Spleen (tissue), 11 donors: Measurements from ENCODE around the gene PIKFYVE. TPM values are rescaled to one million over a fixed set of nuclear protein-coding genes. Genes with fewer than 3 reads are reported as not detected.

ENCODE experiments used
- DNase-seq: peaks from one replicate; pipeline ENCODE4 v3.0.0-alpha.2; 2020
- H3K27ac ChIP-seq, 8 donors: fragments of 200-600 bp; sonication (generic) in 7 of 8; 1 replicate in 4 of 8; 2 replicates in 4 of 8; pipeline versions ENCODE4 v1.5.0 to v1.8.0; 2016 to 2021; ENCODE audit warnings: inconsistent platforms in 4 of 8, mild to moderate bottlenecking in 4 of 8, moderate library complexity in 1 of 8
- H3K27me3 ChIP-seq, 7 donors: fragments of 200-600 bp; sonication (generic) in 6 of 7; replicated peaks in 1 of 7; 1 replicate in 4 of 7; 2 replicates in 3 of 7; pipeline versions ENCODE4 v1.5.0 to v1.8.0; 2016 to 2021; ENCODE audit warnings: inconsistent platforms in 3 of 7, mild to moderate bottlenecking in 1 of 7
- H3K36me3 ChIP-seq, 6 donors: fragments of 200-600 bp; sonication (generic) in 5 of 6; 1 replicate in 4 of 6; 2 replicates in 2 of 6; pipeline versions ENCODE4 v1.5.0 to v1.8.0; 2016 to 2021; ENCODE audit warnings: inconsistent platforms in 2 of 6
- H3K4me1 ChIP-seq, 6 donors: fragments of 200-600 bp; sonication (generic) in 5 of 6; 1 replicate in 3 of 6; 2 replicates in 3 of 6; pipeline versions ENCODE4 v1.5.0 to v1.8.0; 2016 to 2021; ENCODE audit warnings: inconsistent platforms in 3 of 6
- H3K4me3 ChIP-seq, 8 donors: fragments of 200-600 bp; sonication (generic) in 7 of 8; 1 replicate in 4 of 8; 2 replicates in 4 of 8; pipeline versions ENCODE4 v1.5.0 to v1.8.0; 2016 to 2021; ENCODE audit warnings: inconsistent platforms in 4 of 8, mild to moderate bottlenecking in 4 of 8, moderate library complexity in 2 of 8
- H3K9me3 ChIP-seq, 8 donors: fragments of 200-600 bp; sonication (generic) in 7 of 8; 1 replicate in 4 of 8; 2 replicates in 4 of 8; pipeline versions ENCODE4 v1.5.0 to v1.8.0; 2016 to 2021; ENCODE audit warnings: inconsistent platforms in 4 of 8
- POLR2A ChIP-seq, 3 donors: fragments of 450-650 bp; IDR thresholded peaks; one replicate each; pipeline ENCODE4 v1.5.1; 2017; ENCODE audit warnings: antibody characterized with exemption in 3 of 3, mild to moderate bottlenecking in 1 of 3
- POLR2AphosphoS5 ChIP-seq, 3 donors: sonication (generic); formaldehyde crosslinking; IDR thresholded peaks; one replicate each; pipeline ENCODE4 v1.5.1; 2017; ENCODE audit warnings: antibody characterized with exemption in 3 of 3
- WGBS, 5 donors: extraction: QIAGEN DNeasy Blood & Tissue Kit in 3 of 5; methylation state at CpG; one replicate each; pipeline versions ENCODE4 v1.1.5 to v1.1.7; 2013 to 2018; 5-methylcytosine and 5-hydroxymethylcytosine counted together
- intact Hi-C: fragments of 100-400 bp; cut with DNase I; formaldehyde crosslinking; loops from one replicate; pipeline ENCODE4 v1.15.0; 2023; ENCODE audit warnings: low total_unique reads
- polyA plus RNA-seq, 3 donors: library from polyadenylated mRNA; stranded (reverse); fragments of 200-250 nt; gene quantifications; one replicate each; pipeline ENCODE4 v1.2.1, GENCODE V29; 2013
- total RNA-seq, 7 donors: library from RNA; depleted of rRNA in 3 of 7; stranded (reverse); fragments of >200 nt in 3 of 7; fragmentation: NEBNext Ultra II Directional in 4 of 7; extraction: Animal tissue kit (Norgen Biotek cat#: 25700) in 4 of 7; gene quantifications; one replicate each; pipeline versions ENCODE4 v1.1.0 to v1.2.1, GENCODE V29; 2016 to 2021
- TF ChIP-seq, protein P1 (sequence below), 11 experiments: fragments of 200-600 bp in 7 of 11; fragments of 450-650 bp in 4 of 11; sonication (generic) in 4 of 11; IDR thresholded peaks in 8 of 11; conservative IDR thresholded peaks in 3 of 11; 1 replicate in 7 of 11; 2 replicates in 4 of 11; pipeline versions ENCODE4 v1.4.0 to v1.8.0; 2016 to 2021; ENCODE audit warnings: antibody characterized with exemption in 11 of 11, inconsistent platforms in 4 of 11, mild to moderate bottlenecking in 1 of 11
- donor health status: healthy with polysubstance abuse.
- donor health status: DM: no; HTN: no; CAD: no; lungs with moderate emphysema.
- donor health status: DM: no; HTN: no; CAD: no.
- donor health status: Bipolar disorder and iron deficiency.
- donor health status: healthy.
- donor health status: DM: no; HTN: no; CAD: no.
- donor health status: DM: yes; HTN: yes; CAD: no.

PIKFYVE gene
- total and polyA plus RNA-seq, 10 donors: 7.3 to 68.7 (median 52.7) TPM

DNA sequence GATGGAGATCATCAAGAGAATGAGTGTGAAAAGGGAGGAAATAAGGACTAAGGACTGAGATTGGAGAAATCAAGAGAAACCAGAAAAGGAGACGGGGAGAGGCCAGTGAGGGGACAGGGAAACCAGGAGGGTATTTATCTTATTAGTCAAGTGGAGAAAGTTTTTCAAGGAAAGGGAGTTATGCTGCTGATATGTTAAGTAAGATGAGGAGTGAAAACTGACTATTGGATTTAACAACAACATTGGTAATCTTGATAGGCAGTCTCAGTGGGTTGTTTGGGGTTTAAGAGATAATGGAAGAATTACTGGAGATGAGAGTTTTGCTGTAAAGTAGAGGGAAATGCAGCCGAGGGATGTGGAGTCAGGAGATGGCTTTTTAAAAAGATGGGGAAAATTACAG is 30.6 kb downstream of the PIKFYVE start:
- Histone ChIP-seq H3K4me3 (no peak overlapping the region), H3K4me1 (peaks cover 0 to 46% (median 18%) of the 10 kb centered on the region in 6 donors), H3K9me3 (no peaks in the 10 kb centered on the region), H3K27ac (no peak overlapping the region), H3K36me3 (peaks cover 0 to 86% (median 32%) of the 10 kb centered on the region in 6 donors), H3K27me3 (no peaks in the 10 kb centered on the region)
- WGBS, 5 donors: 93 to 97% (median 96%) methylated on average over 2 of the region's 2 CpGs
- intact Hi-C loops: loop anchor here (10.0 kb wide), 1 partner anchor 48 kb away; no protein-coding TSS in a partner anchor
- DNase-seq: no peak
- TF ChIP-seq, protein P1, sequence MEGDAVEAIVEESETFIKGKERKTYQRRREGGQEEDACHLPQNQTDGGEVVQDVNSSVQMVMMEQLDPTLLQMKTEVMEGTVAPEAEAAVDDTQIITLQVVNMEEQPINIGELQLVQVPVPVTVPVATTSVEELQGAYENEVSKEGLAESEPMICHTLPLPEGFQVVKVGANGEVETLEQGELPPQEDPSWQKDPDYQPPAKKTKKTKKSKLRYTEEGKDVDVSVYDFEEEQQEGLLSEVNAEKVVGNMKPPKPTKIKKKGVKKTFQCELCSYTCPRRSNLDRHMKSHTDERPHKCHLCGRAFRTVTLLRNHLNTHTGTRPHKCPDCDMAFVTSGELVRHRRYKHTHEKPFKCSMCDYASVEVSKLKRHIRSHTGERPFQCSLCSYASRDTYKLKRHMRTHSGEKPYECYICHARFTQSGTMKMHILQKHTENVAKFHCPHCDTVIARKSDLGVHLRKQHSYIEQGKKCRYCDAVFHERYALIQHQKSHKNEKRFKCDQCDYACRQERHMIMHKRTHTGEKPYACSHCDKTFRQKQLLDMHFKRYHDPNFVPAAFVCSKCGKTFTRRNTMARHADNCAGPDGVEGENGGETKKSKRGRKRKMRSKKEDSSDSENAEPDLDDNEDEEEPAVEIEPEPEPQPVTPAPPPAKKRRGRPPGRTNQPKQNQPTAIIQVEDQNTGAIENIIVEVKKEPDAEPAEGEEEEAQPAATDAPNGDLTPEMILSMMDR (IDR thresholded peaks at IDR 0.05 in 8 of 11, conservative IDR thresholded peaks at IDR 0.05 in 3 of 11): no peak
- TF ChIP-seq POLR2A (IDR thresholded peaks at IDR 0.05) (no peak), POLR2AphosphoS5 (IDR thresholded peaks at IDR 0.05) (no peak)

DNA sequence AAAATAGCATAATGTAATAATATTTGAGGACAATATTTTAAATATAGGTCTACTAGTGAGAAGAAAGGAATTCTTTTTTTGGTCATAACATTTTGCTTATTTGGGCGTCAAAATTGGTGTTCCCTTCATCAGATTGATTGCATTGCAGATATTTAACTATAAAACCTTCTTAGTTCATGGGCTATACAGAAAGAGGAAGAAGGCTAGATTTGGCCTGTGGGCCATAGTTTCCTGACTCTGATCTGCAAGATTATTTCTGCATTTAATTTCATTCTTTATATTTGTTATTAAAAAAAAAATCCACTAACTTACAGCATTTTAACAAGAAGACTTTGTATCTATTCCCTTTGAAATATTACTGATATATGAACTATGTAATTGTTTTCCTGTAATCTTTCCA is 31.9 kb downstream of the PIKFYVE start:
- DNase-seq: no peak
- intact Hi-C loops: loop anchor here (10.0 kb wide), 1 partner anchor 47 kb away; no protein-coding TSS in a partner anchor
- Histone ChIP-seq H3K9me3 (no peaks in the 10 kb centered on the region), H3K27me3 (no peaks in the 10 kb centered on the region), H3K4me1 (peaks cover 0 to 46% (median 16%) of the 10 kb centered on the region in 6 donors), H3K4me3 (no peak overlapping the region), H3K36me3 (peaks cover 0 to 87% (median 45%) of the 10 kb centered on the region in 6 donors), H3K27ac (no peak overlapping the region)
- TF ChIP-seq, protein P1 (IDR thresholded peaks at IDR 0.05 in 8 of 11, conservative IDR thresholded peaks at IDR 0.05 in 3 of 11): no peak
- no peak for TF ChIP-seq POLR2A (IDR thresholded peaks at IDR 0.05)
- no peak for TF ChIP-seq POLR2AphosphoS5 (IDR thresholded peaks at IDR 0.05)
- 39 to 75% (median 61%) methylated on average over 1 of the region's 1 CpG for WGBS, 5 donors

DNA sequence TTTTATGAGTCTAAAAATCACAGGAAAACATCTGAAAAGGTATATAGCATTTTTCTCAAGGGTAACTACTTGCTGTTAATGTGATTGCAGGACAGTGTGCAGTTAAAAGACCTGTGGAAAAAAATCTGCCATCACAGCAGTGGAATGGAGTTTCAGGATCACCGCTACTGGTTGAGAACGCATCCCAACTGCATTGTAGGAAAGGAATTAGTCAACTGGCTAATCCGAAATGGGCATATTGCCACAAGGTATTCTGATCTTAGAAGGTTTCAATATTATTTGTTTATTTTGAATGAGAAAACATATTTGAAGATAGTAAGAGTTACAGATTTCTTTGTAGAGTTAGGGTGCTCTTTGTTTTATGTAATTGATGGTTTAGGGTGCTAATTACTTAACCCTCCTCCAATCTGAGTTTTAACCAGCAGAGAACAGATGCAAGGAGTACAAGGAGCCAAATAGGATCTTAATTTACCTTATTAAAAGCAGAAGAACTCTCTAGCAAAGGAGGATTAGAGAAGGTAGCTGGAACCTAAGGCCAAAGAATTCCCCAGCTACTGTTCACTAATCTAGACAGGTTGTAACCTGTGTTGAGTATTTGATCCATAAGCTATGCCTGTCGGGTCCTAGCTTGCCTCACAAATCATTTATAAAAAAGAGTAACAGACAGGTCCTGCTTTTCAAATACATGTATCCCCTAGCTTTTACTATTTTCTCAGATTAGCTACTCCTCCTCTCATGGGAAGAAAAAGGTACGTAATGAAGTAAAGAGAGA is 35.0 kb downstream of the PIKFYVE start:
- no peaks in the 10 kb centered on the region for H3K27me3 ChIP-seq
- peaks cover 0 to 89% (median 70%) of the 10 kb centered on the region in 6 donors for H3K36me3 ChIP-seq
- intact Hi-C loops: no loop called here
- no peak for TF ChIP-seq POLR2A (IDR thresholded peaks at IDR 0.05)
- no peak for TF ChIP-seq POLR2AphosphoS5 (IDR thresholded peaks at IDR 0.05)
- TF ChIP-seq, protein P1 (IDR thresholded peaks at IDR 0.05 in 8 of 11, conservative IDR thresholded peaks at IDR 0.05 in 3 of 11): no peak
- peaks cover 0 to 17% (median 3%) of the 10 kb centered on the region in 6 donors for H3K4me1 ChIP-seq
- no peaks in the 10 kb centered on the region for H3K9me3 ChIP-seq
- WGBS, 5 donors: 94 to 99% (median 98%) methylated on average over 5 of the region's 5 CpGs
- no peak overlapping the region for H3K4me3 ChIP-seq
- no peak for DNase-seq
- no peak overlapping the region for H3K27ac ChIP-seq

DNA sequence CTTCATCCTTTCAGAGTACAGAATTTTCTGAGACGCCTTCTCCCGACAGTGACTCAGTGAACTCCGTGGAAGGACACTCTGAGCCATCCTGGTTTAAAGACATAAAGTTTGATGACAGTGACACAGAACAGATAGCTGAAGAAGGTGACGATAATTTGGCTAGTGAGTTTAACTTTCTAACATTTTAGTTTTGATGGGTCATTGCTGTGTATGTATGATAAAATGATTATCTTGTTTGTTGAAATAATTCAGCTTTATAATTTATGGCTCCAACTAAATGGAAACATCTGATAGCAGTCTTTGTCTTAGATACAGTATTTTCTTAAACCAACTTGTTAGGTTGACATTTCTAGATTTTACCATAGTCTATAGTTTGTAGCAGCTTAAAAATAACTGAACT is 38.1 kb downstream of the PIKFYVE start:
- intact Hi-C loops: no loop called here
- Histone ChIP-seq H3K27ac (no peak overlapping the region), H3K36me3 (peaks cover 0 to 99% (median 67%) of the 10 kb centered on the region in 6 donors), H3K27me3 (no peaks in the 10 kb centered on the region), H3K4me1 (no peaks in the 10 kb centered on the region), H3K4me3 (no peak overlapping the region), H3K9me3 (no peaks in the 10 kb centered on the region)
- DNase-seq: no peak
- TF ChIP-seq POLR2AphosphoS5 (IDR thresholded peaks at IDR 0.05) (no peak), POLR2A (IDR thresholded peaks at IDR 0.05) (no peak)
- TF ChIP-seq, protein P1 (IDR thresholded peaks at IDR 0.05 in 8 of 11, conservative IDR thresholded peaks at IDR 0.05 in 3 of 11): no peak
- 93 to 97% (median 95%) methylated on average over 4 of the region's 4 CpGs for WGBS, 5 donors
